Measurements from ENCODE around the gene RIPOR3.

DNA sequence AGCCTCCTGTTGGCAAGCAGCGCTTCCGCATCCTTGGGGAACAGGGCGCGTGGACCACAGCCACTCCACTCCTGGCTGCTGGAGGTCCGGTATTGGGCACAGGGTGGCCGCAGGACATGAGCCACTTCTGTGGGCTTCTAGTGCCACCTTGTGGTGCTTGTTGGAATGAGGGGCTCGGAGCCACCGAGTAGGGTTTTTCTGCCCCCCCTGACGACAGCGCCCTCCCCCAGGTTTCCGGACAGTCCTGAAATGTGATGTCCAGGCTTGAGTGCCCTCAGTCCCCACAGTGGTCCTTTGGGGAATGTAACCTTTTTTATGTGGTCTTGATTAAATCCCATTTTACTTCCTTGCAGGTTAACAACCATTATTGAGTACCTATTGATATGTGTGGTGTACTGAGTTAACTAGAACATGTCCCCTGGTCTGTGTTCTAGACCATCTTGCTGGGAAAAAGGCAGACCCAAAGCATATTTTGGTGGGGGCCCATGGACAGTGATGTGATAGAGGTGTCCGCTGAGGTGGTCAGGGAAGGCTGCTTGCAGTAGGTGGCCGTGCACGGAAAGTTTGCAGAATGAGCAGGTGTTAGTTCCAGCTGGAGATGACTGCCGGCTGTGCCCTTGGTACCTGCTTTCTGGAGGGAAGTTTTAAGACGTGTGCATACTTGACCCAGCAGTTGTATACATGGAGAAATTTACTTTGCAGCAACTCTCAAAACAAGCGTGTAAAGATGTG is 111.2 kb downstream of the RIPOR3 start:
- TF ChIP-seq, protein P1, sequence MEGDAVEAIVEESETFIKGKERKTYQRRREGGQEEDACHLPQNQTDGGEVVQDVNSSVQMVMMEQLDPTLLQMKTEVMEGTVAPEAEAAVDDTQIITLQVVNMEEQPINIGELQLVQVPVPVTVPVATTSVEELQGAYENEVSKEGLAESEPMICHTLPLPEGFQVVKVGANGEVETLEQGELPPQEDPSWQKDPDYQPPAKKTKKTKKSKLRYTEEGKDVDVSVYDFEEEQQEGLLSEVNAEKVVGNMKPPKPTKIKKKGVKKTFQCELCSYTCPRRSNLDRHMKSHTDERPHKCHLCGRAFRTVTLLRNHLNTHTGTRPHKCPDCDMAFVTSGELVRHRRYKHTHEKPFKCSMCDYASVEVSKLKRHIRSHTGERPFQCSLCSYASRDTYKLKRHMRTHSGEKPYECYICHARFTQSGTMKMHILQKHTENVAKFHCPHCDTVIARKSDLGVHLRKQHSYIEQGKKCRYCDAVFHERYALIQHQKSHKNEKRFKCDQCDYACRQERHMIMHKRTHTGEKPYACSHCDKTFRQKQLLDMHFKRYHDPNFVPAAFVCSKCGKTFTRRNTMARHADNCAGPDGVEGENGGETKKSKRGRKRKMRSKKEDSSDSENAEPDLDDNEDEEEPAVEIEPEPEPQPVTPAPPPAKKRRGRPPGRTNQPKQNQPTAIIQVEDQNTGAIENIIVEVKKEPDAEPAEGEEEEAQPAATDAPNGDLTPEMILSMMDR (IDR thresholded peaks at IDR 0.05) = peak; percentile 83
- no peak for TF ChIP-seq TEAD4 (IDR thresholded peaks at IDR 0.05; ENCODE audit: borderline replicate concordance, insufficient read depth)
- TF ChIP-seq RCOR1 (IDR thresholded peaks at IDR 0.05; ENCODE audit: low read length) = no peak
- TF ChIP-seq, protein P2, sequence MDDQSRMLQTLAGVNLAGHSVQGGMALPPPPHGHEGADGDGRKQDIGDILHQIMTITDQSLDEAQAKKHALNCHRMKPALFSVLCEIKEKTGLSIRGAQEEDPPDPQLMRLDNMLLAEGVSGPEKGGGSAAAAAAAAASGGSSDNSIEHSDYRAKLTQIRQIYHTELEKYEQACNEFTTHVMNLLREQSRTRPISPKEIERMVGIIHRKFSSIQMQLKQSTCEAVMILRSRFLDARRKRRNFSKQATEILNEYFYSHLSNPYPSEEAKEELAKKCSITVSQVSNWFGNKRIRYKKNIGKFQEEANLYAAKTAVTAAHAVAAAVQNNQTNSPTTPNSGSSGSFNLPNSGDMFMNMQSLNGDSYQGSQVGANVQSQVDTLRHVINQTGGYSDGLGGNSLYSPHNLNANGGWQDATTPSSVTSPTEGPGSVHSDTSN (IDR thresholded peaks at IDR 0.05) = no peak
- TF ChIP-seq EP300 (IDR thresholded peaks at IDR 0.05; ENCODE audit: borderline replicate concordance in 1 of 2, low read depth in 1 of 2, low read length in 1 of 2) = no peak
- TF ChIP-seq TAF1 (IDR thresholded peaks at IDR 0.05; ENCODE audit: borderline replicate concordance, low read depth, low read length) = no peak
- no peak for TF ChIP-seq TCF12 (IDR thresholded peaks at IDR 0.05)
- no peak for TF ChIP-seq NRF1 (IDR thresholded peaks at IDR 0.05; ENCODE audit: low read depth, low read length)
- TF ChIP-seq MXI1 (IDR thresholded peaks at IDR 0.05; ENCODE audit: low read depth, low read length) = no peak

All from SK-N-SH (cell line).